Gastrocnemius medialis (tissue), 4 donors: ENCODE measurements around the gene KRTAP2-2. TPM values are rescaled to one million over a fixed set of nuclear protein-coding genes. Genes with fewer than 3 reads are reported as not detected.
"Not testable (repeated sequence)": the region's sequence is repeated elsewhere in the genome, so short reads cannot be mapped to it uniquely, and the experiment has no call there.

ENCODE experiments used
- ATAC-seq, 2 donors: fragments of 150-250 bp; one replicate each; pipeline ENCODE4 v1.9.1; 2016
- DNase-seq, 2 donors: peaks; one replicate each; pipeline ENCODE4 v3.0.0-alpha.2; 2019
- H3K27ac ChIP-seq, 4 donors: fragments of 200-600 bp; sonication (generic); 1 replicate in 1 of 4; 2 replicates in 3 of 4; pipeline ENCODE4 v1.5.1; 2016 to 2018; ENCODE audit warnings: mild to moderate bottlenecking in 2 of 4, moderate library complexity in 1 of 4
- H3K27me3 ChIP-seq, 3 donors: fragments of 200-600 bp; sonication (generic) in 2 of 3; 1 replicate in 1 of 3; 2 replicates in 2 of 3; pipeline versions ENCODE4 v1.5.1 to v1.6.0; 2016 to 2019; ENCODE audit warnings: mild to moderate bottlenecking in 1 of 3, moderate library complexity in 1 of 3
- H3K36me3 ChIP-seq, 2 donors: fragments of 200-600 bp; sonication (generic) in 1 of 2; one replicate each; pipeline ENCODE4 v1.5.1; 2017 to 2018
- H3K4me1 ChIP-seq, 2 donors: fragments of 200-600 bp; sonication (generic) in 1 of 2; one replicate each; pipeline ENCODE4 v1.5.1; 2016 to 2017; ENCODE audit warnings: mild to moderate bottlenecking in 2 of 2
- H3K4me3 ChIP-seq, 4 donors: fragments of 200-600 bp; sonication (generic) in 3 of 4; 1 replicate in 1 of 4; 2 replicates in 3 of 4; pipeline ENCODE4 v1.5.1; 2016 to 2019; ENCODE audit warnings: mild to moderate bottlenecking in 2 of 4
- H3K9me3 ChIP-seq, 3 donors: fragments of 200-600 bp; sonication (generic) in 2 of 3; 1 replicate in 1 of 3; 2 replicates in 2 of 3; pipeline ENCODE4 v1.5.1; 2016 to 2019
- POLR2A ChIP-seq, 2 donors: fragments of 450-650 bp; IDR thresholded peaks; one replicate each; pipeline ENCODE4 v1.6.1; 2017; ENCODE audit warnings: antibody characterized with exemption in 2 of 2, mild to moderate bottlenecking in 2 of 2, moderate library complexity in 2 of 2
- in situ Hi-C, 4 donors: fragments of 200-750 bp; cut with MboI; loops; one replicate each; pipeline versions ENCODE4 v1.15.0 to v1.8.0; 2017; ENCODE audit warnings: low sequenced_read_pairs in 4 of 4
- intact Hi-C: fragments of 100-400 bp; cut with DNase I; formaldehyde crosslinking; loops from one replicate; pipeline ENCODE4 v1.15.1; 2023; ENCODE audit warnings: low total_unique reads
- total RNA-seq, 4 donors: library from RNA; depleted of rRNA; stranded (reverse); fragments of >200 nt; gene quantifications; one replicate each; pipeline versions ENCODE4 v1.1.0 to v1.2.3, GENCODE V29; 2016
- TF ChIP-seq, protein P1 (sequence below), 5 experiments: fragments of 450-650 bp in 3 of 5; fragments of 200-600 bp in 2 of 5; sonication (generic) in 2 of 5; IDR thresholded peaks in 4 of 5; conservative IDR thresholded peaks in 1 of 5; 1 replicate in 4 of 5; 2 replicates in 1 of 5; pipeline ENCODE4 v1.5.1; 2016 to 2019; ENCODE audit warnings: antibody characterized with exemption in 5 of 5, mild to moderate bottlenecking in 3 of 5, moderate library complexity in 3 of 5

Gene KRTAP2-2
- total RNA-seq, 4 donors from 2014 or later: not detected

- Histone ChIP-seq H3K9me3 (no peaks in the 10 kb centered on the region), H3K27ac (no peak overlapping the region), H3K36me3 (no peaks in the 10 kb centered on the region), H3K27me3 (peaks cover 0 to 14% (median 0%) of the 10 kb centered on the region in 3 donors), H3K4me1 (no peaks in the 10 kb centered on the region), H3K4me3 (no peak overlapping the region)
- intact Hi-C loops: no loop called here
- no peak for TF ChIP-seq POLR2A (IDR thresholded peaks at IDR 0.05)
- TF ChIP-seq, protein P1, sequence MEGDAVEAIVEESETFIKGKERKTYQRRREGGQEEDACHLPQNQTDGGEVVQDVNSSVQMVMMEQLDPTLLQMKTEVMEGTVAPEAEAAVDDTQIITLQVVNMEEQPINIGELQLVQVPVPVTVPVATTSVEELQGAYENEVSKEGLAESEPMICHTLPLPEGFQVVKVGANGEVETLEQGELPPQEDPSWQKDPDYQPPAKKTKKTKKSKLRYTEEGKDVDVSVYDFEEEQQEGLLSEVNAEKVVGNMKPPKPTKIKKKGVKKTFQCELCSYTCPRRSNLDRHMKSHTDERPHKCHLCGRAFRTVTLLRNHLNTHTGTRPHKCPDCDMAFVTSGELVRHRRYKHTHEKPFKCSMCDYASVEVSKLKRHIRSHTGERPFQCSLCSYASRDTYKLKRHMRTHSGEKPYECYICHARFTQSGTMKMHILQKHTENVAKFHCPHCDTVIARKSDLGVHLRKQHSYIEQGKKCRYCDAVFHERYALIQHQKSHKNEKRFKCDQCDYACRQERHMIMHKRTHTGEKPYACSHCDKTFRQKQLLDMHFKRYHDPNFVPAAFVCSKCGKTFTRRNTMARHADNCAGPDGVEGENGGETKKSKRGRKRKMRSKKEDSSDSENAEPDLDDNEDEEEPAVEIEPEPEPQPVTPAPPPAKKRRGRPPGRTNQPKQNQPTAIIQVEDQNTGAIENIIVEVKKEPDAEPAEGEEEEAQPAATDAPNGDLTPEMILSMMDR (IDR thresholded peaks at IDR 0.05 in 4 of 5, conservative IDR thresholded peaks at IDR 0.05 in 1 of 5): no peak
- ATAC-seq: no peak
- DNase-seq: no peak
- in situ Hi-C loops: loop anchor here in 1 of 4 donors (25.0 kb wide), 1 partner anchor 101 kb away; the partner anchor contains the start of gene KRT39
Observed at GRCh38 chr17:41063449-41063848, 8.4 kb upstream of the KRTAP2-2 start.

GRCh38 chr17:41061964-41062363, 6.9 kb upstream of the KRTAP2-2 start:
- no peak for ATAC-seq
- Histone ChIP-seq H3K36me3 (no peaks in the 10 kb centered on the region), H3K27ac (no peak overlapping the region), H3K4me3 (no peak overlapping the region), H3K27me3 (peaks cover 0 to 17% (median 7%) of the 10 kb centered on the region in 3 donors), H3K4me1 (no peaks in the 10 kb centered on the region), H3K9me3 (no peaks in the 10 kb centered on the region)
- no peak for DNase-seq
- in situ Hi-C loops: loop anchor here in 1 of 4 donors (25.0 kb wide), 1 partner anchor 100 kb away; the partner anchor contains the start of gene KRT39
- TF ChIP-seq POLR2A (IDR thresholded peaks at IDR 0.05): no peak
- TF ChIP-seq, protein P1 (IDR thresholded peaks at IDR 0.05 in 4 of 5, conservative IDR thresholded peaks at IDR 0.05 in 1 of 5): no peak
- intact Hi-C loops: no loop called here

DNA sequence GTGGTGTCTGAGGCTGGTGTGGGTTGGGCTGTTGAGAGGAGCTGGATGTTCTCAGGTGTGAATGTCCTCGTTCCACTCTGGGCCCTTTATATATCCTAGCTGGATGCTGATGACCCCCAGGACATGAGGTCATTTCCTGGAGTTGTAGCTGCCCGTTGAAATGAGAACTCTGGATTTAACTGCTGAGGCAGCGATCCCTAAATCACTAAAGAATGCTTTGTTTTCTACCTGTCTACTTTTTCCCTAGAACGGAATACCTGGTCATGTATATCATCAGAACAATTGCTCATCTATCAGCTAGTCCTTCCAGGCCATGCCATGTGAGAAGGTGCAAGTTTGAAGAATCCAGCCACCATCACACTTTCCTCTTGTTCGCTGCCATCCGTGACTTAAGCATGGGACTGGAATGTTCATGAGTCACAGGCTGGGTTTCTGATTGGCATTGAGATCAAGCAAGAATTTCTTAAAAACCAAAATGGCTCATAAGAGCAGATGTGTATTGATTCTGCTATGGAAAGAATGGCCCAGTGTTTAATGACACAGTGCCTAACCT, 5.1 kb upstream of the KRTAP2-2 start, which contains the start of gene KRTAP2-3:
KRTAP2-3 (minus strand) TSS at position 63 of the 553 bp plus-strand sequence. CDS start 64 bp downstream, outside the sequence.
- ATAC-seq (no peak), DNase-seq (no peak)
- Histone ChIP-seq H3K27ac (no peak within 1 kb of the TSS), H3K36me3 (no peaks in the 10 kb centered on the region), H3K27me3 (peaks cover 0 to 21% (median 7%) of the 10 kb centered on the region in 3 donors), H3K9me3 (no peaks in the 10 kb centered on the region), H3K4me1 (no peaks in the 10 kb centered on the region), H3K4me3 (no peak within 1 kb of the TSS)
- intact Hi-C loops: no loop called here
- in situ Hi-C loops: loop anchor here in 1 of 4 donors (25.0 kb wide), 1 partner anchor 98 kb away; the partner anchor contains the start of gene KRT39
- TF ChIP-seq, protein P1 (IDR thresholded peaks at IDR 0.05 in 4 of 5, conservative IDR thresholded peaks at IDR 0.05 in 1 of 5): no peak
- TF ChIP-seq POLR2A (IDR thresholded peaks at IDR 0.05): no peak

- H3K4me1 ChIP-seq, H3K4me3 ChIP-seq, ATAC-seq, DNase-seq, H3K9me3 ChIP-seq, H3K36me3 ChIP-seq, intact Hi-C loops, H3K27ac ChIP-seq: not testable (repeated sequence)
- H3K27me3 ChIP-seq: peaks cover 0 to 21% (median 7%) of the 10 kb centered on the region in 3 donors
- in situ Hi-C loops: loop anchor here in 1 of 4 donors (25.0 kb wide), 1 partner anchor 97 kb away; the partner anchor contains the start of gene KRT39
Observed at GRCh38 chr17:41059276-41060051, 4.4 kb upstream of the KRTAP2-2 start.

- DNase-seq: no peak
- ATAC-seq: no peak
- Histone ChIP-seq H3K27me3 (peaks cover 0 to 18% (median 7%) of the 10 kb centered on the region in 3 donors), H3K4me3 (no peak overlapping the region), H3K36me3 (no peaks in the 10 kb centered on the region), H3K9me3 (no peaks in the 10 kb centered on the region), H3K4me1 (no peaks in the 10 kb centered on the region), H3K27ac (no peak overlapping the region)
- intact Hi-C loops: no loop called here
- TF ChIP-seq, protein P1 (IDR thresholded peaks at IDR 0.05 in 4 of 5, conservative IDR thresholded peaks at IDR 0.05 in 1 of 5): no peak
- no peak for TF ChIP-seq POLR2A (IDR thresholded peaks at IDR 0.05)
- in situ Hi-C loops: loop anchor here in 1 of 4 donors (25.0 kb wide), 1 partner anchor 96 kb away; the partner anchor contains the start of gene KRT39
Observed at GRCh38 chr17:41058741-41059140, 3.7 kb upstream of the KRTAP2-2 start.
